ENCODE results near the gene NIBAN1.
"Not testable (repeated sequence)": the region's sequence is repeated elsewhere in the genome, so short reads cannot be mapped to it uniquely, and the experiment has no call there.

The NIBAN1 gene

DNA sequence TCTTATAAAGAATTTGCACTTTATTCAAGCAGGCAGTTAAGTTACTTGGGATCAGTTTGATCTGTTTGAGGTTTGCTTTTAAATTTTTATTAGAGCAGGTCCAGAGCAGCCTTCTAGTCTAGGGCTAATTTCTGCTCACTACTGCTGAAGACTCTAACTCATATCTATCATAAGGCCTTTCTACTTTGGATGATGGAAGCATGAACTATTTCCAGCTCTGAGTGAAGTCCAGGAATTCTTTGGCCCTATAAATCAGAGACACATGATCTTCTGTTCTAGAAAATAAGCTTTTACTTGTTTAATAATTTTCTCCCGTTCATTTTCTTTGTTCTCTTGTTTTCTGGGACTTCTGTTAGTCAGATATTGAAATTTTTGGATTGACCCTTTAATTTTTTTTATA lies 14.7 kb downstream of the NIBAN1 start:
- TF ChIP-seq, protein P1, sequence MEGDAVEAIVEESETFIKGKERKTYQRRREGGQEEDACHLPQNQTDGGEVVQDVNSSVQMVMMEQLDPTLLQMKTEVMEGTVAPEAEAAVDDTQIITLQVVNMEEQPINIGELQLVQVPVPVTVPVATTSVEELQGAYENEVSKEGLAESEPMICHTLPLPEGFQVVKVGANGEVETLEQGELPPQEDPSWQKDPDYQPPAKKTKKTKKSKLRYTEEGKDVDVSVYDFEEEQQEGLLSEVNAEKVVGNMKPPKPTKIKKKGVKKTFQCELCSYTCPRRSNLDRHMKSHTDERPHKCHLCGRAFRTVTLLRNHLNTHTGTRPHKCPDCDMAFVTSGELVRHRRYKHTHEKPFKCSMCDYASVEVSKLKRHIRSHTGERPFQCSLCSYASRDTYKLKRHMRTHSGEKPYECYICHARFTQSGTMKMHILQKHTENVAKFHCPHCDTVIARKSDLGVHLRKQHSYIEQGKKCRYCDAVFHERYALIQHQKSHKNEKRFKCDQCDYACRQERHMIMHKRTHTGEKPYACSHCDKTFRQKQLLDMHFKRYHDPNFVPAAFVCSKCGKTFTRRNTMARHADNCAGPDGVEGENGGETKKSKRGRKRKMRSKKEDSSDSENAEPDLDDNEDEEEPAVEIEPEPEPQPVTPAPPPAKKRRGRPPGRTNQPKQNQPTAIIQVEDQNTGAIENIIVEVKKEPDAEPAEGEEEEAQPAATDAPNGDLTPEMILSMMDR (conservative IDR thresholded peaks at IDR 0.05) = no peak
- no peak for TF ChIP-seq ZFX (IDR thresholded peaks at IDR 0.05)
- no peak overlapping the region for H3K27ac ChIP-seq

DNA sequence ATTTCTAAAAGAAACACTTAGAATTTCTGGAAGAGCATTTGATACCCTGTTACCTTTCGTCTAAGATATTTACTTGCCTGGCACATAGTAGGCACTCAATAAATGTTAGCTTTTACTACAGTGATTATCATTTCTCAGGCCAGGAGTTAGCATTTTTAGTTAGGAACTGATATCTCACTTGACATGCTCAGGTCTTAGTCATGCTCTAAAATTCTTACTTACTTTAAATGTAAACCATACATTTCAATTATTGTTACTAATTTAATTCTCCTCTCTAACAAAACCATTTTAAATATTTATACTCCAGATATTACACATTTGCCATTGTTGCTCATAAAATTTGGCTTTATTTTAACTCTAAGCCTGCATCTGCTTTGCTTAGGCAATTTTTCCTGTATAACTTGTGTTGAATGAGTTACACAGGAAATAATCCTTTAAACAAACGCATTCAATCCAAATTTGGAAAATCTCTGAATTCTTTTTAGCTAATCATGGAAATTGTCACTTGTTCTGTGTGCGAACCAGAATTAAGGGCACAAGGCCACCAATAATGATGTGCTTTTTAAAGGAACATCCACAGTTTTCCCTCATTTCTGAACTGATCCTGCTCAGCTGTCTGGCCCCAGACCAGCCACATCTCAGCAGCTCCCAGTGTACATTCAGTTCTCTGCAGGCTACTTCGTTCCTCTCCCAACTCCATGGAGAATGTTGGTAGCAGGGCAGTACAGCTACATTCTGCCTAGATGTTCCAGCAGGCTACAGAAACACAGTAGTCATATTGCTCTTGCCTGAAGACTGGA lies 15.6 kb downstream of the NIBAN1 start:
- no peak overlapping the region for H3K27ac ChIP-seq
- TF ChIP-seq ZFX (IDR thresholded peaks at IDR 0.05) = no peak
- TF ChIP-seq, protein P1 (conservative IDR thresholded peaks at IDR 0.05) = no peak

DNA sequence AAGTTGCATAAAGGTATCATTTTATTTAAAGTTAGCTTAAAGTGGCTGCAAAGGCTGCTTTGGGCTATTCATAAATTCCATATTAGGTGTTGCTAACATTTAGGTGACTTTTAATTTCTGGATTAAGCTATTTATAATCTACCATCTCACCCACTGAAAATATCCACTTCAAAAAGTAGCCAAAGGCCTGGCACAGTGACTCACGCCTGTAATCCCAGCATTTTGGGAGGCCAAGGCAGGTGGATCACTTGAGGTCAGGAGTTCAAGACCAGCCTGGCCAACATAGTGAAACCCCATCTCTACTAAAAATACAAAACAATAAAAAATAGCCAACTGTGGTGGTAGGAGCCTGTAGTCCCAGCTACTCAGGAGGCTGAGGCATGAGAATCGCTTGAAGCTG lies 16.4 kb downstream of the NIBAN1 start:
- H3K27ac ChIP-seq = not testable (repeated sequence)

DNA sequence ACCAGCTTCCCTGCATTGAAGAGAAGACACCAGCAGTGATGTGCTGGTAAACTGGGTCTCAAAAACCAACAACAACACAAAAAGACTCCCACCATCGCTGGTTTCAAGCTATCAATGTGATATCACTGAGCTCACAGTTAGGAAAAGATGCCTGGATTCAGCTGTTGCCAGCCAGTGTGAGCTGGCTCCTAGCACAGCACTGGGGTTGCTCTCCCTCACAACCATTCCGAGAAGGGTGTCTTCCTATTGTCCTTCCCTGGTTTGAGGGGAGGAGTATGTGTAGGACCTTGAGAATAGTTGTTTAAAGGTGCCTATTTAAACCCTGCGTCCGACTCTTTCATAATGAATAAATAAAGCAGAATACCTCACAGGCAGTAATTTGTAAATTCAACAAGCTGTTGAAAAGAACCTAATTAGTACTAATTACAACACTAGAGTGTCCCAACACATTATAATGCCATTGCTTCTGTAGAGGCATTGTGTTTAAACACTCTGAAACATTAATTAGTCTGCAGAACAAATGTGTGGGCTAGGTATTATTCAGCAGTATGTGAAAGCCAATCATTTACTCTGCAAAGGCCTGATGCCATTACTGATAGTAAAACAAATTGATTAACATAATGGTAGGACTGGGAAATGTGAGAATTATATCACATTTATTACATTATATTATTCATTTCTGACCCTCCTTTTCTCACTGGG lies 17.2 kb downstream of the NIBAN1 start:
- no peak overlapping the region for H3K27ac ChIP-seq
- TF ChIP-seq, protein P1 (conservative IDR thresholded peaks at IDR 0.05) = no peak
- no peak for TF ChIP-seq ZFX (IDR thresholded peaks at IDR 0.05)

DNA sequence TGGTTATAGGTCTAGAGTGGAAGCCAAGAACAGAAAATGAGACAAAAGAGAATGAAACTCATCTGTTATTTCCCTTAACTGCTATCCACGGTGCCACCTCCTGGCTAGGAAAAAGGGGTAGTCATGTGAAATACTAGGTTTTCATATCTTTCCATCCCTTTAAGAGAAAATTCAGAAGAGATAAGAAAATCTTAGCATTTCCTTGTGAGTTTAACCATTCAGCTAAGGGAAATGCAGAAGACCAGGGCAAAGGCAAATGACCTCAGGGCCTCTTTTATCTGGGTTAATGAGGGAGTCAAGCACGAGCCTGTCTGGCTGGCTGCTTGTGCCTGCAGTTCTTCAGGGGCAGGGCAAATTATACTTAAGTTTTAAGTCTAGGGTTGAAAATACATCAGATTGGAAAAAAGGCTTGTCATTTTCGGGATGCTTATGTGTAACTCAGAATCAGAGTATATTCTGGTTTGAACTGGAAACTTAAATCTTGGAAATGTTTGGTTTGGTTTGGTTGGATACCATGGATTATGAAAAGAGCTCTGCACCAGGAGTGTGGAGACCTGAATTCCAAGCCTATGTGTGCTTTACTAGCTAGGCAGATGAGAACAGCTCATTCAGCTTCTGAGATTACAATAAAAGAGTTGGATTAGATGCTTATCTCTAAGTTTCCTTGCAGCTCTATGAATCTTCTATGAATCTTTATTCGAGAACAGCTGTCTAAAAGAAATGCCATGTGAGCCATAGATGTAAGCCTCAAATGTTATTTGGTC lies 19.9 kb downstream of the NIBAN1 start:
- TF ChIP-seq ZFX (IDR thresholded peaks at IDR 0.05) = no peak
- TF ChIP-seq, protein P1 (conservative IDR thresholded peaks at IDR 0.05) = peak; percentile 15
- H3K27ac ChIP-seq = no peak overlapping the region

DNA sequence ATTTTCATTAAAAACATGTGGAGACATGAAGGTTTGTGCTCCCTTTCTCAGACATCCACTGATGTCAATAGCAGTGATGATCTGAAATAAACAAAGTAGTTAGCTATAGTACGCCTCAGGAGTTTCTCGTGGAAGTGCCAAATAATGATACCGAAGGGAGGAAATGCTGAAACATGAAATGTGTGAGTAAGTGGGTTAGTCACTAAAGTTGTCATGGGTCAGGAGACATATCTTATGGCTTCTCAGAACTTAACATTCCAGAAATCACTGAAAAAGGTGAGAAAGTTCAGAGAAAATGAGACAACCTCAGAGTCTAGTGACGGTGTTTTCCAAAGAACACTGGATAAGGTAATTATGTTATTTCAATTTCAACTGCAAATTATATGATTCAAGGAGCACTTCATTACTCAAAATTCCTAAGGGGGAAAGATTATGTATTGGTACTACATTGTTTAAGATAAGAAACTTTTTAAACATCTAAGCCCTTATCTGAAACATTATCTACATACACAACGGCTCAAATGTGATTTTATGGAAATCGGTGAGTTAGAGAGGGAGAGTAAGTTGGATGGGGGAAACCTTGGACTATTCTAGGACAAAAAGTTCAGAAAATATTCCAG lies 20.6 kb downstream of the NIBAN1 start:
- no peak for TF ChIP-seq ZFX (IDR thresholded peaks at IDR 0.05)
- TF ChIP-seq, protein P1 (conservative IDR thresholded peaks at IDR 0.05) = no peak
- H3K27ac ChIP-seq = no peak overlapping the region

DNA sequence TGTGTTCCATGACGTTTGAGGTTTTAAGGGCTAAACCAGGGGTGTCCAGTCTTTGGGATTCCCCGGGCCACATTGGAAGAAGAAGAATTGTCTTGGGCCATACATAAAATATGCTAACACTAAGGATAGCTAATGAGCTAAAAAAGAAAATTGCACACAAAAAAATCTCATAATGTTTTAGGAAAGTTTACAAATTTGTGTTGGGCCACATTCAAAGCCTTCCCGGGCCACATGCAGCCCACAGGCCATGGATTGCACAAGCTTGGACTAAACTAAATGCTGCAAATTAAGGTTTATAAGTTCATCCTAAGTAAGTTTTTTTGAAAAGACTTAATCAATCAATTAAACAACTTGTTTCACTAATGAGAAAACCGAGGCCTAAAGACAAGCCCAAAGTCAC lies 21.9 kb downstream of the NIBAN1 start:
- H3K27ac ChIP-seq = no peak overlapping the region
- TF ChIP-seq ZFX (IDR thresholded peaks at IDR 0.05) = no peak
- TF ChIP-seq, protein P1 (conservative IDR thresholded peaks at IDR 0.05) = no peak

Measured in C4-2B (cell line).